Keratinocyte (primary cell): ENCODE results near the gene ZC3H4.

ENCODE experiments used
- EZH2 ChIP-seq: IDR thresholded peaks from one replicate; pipeline ENCODE4 v1.6.1; 2012; ENCODE audit warnings: inconsistent platforms, mild to moderate bottlenecking, low read length, moderate library complexity
- TF ChIP-seq, protein P1 (sequence below), 3 experiments: IDR thresholded peaks in 1 of 3; conservative IDR thresholded peaks in 1 of 3; optimal IDR thresholded peaks in 1 of 3; 2 replicates in 2 of 3; 3 replicates in 1 of 3; pipeline versions ENCODE3 to v1.5.1; 2011; ENCODE audit warnings: low read length in 3 of 3, mild to moderate bottlenecking in 3 of 3, moderate library complexity in 2 of 3, control low read depth in 1 of 3, inconsistent platforms in 1 of 3; ENCODE audit not compliant: insufficient read depth in 2 of 3; ENCODE audit errors: extremely low read depth in 1 of 3

GRCh38 chr19:47068246-47068645 is 45.3 kb downstream of the ZC3H4 start:
- TF ChIP-seq, protein P1, sequence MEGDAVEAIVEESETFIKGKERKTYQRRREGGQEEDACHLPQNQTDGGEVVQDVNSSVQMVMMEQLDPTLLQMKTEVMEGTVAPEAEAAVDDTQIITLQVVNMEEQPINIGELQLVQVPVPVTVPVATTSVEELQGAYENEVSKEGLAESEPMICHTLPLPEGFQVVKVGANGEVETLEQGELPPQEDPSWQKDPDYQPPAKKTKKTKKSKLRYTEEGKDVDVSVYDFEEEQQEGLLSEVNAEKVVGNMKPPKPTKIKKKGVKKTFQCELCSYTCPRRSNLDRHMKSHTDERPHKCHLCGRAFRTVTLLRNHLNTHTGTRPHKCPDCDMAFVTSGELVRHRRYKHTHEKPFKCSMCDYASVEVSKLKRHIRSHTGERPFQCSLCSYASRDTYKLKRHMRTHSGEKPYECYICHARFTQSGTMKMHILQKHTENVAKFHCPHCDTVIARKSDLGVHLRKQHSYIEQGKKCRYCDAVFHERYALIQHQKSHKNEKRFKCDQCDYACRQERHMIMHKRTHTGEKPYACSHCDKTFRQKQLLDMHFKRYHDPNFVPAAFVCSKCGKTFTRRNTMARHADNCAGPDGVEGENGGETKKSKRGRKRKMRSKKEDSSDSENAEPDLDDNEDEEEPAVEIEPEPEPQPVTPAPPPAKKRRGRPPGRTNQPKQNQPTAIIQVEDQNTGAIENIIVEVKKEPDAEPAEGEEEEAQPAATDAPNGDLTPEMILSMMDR (optimal IDR thresholded peaks at IDR 0.05 in 1 of 3, IDR thresholded peaks at IDR 0.05 in 1 of 3, conservative IDR thresholded peaks at IDR 0.05 in 1 of 3; ENCODE audit: extremely low read depth in 1 of 3, insufficient read depth in 2 of 3, low read length in 3 of 3): no peak
- TF ChIP-seq EZH2: no peak
